Globus pallidus (tissue), 1 donor: ENCODE results near the gene PPM1H.
A peak's percentile ranks its signal among the peaks of the same experiment; 100 is the strongest.
"Not testable (repeated sequence)": the region's sequence is repeated elsewhere in the genome, so short reads cannot be mapped to it uniquely, and the experiment has no call there.

ENCODE experiments used
- DNase-seq: peaks from one replicate; pipeline ENCODE4 v3.0.0-alpha.2; 2015; ENCODE audit warnings: low spot score

PPM1H gene

GRCh38 chr12:62683776-62684569 is 251.0 kb downstream of the PPM1H start:
- DNase-seq: peak; percentile 45

GRCh38 chr12:62681306-62681705 is 253.6 kb downstream of the PPM1H start:
- no peak for DNase-seq

- DNase-seq: no peak
Measured at GRCh38 chr12:62679608-62680007, 255.3 kb downstream of the PPM1H start.

DNA sequence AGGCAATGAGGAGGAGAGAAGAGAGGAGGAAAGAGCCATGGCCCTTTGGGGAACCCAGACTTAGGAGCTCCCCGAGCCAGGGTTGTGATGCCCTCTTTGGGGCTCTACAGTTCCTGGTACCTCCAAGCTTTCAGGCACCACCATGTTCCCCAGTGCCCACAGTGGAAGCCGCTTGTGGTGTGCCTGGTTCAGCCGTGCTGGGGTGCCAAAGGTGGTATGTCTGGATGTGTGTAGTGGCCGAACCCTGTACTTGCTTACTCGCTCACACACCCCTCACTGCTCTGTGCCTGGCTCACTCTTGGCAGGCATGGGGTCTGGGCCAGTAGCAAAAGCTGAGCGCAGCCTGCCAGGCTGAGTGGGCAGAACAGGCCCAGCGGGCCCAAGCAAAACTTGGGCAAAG is 257.6 kb downstream of the PPM1H start:
- no peak for DNase-seq

DNA sequence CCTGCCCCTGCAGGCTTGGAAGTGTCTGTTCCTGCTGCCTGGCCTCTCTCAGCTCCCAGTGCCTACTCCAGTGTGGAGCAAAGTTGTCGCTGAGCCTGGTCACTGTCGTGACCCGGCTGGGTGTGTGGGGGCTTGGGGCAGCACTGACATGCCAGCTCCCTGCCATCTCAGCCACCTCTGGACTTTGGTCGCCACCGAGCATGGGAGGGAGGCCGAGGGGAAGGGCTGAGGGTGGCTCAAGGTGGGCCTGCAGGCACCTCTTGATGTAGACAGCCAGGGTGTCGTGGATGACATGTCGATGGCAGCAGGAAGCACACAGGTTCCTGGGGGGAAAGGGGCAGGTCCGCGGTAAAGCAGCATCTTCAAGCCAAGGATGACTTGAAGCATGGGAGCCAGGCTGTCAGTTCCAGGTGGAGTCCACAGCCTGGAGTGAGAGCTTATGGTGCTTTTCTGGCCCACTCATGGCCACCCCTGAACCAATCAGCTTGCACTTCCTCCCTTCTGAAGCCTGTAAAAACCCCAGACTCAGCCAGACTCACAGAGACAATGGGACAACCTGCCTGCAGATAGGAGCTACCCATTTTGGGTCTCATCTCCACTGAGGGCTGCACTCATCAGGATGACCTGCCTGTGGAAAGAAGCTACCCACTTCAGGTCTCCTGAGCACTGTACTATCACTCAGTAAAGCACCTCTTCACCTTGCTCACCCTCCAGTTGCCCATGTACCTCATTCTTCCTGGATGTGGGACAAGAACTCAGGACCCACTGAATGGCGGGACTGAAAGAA is 258.2 kb downstream of the PPM1H start:
- DNase-seq: no peak

- DNase-seq: no peak
Measured at GRCh38 chr12:62673028-62673815, 261.7 kb downstream of the PPM1H start.

DNA sequence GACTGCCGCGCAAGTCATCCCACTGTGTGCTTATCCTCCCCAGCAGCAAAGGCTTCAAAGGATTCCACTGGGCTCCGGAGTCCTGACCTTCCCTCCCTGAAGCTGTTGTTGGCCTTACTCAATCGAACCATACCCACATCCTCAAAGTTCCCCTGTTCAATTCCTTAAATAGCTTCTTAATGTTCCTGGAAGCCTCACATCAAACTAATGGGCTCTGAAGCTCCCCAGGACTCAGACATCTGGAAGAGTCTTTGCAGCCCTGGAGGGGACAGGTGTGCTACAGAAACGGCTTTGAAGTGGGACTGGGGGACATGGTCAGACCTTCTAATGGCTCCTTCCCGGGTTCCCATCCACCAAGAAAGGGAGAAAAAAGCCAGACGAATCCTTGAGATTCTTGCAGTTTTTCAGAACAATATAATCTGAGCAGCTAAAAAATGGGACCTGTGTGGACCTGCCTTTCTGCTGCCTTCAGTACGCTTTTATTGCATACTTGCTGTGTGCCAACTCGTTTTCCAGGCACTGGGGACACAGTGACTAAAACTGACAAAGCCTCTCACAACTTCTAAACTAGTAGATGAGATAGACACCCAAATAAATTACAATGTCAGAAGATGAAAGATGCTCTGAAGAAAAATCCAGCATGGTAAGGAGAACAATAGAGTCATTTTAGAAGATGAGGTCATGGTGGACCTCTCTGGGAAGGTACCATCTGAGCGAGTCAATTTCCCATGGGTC is 263.8 kb downstream of the PPM1H start:
- DNase-seq: no peak

DNA sequence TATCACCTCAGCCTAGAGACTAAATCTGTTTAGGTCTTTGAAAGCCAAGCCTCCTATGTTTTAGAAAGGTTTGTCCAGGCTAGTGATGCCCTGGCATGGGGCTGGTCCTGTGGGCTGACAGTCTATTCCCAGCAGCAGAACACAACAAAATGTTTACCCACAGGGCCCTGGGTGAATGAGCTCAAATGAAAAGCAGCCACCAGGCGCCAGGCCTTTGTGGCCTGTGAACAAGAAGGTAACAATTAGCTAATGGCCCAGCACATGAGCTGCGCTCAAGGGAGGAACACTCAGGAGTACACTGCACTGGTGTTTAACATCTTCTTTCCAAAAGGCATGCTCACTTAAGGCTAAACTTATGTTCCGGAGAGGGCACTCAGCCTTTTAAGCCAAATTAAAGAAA is 266.2 kb downstream of the PPM1H start:
- DNase-seq: no peak

GRCh38 chr12:62664951-62665350 is 270.0 kb downstream of the PPM1H start:
- not testable (repeated sequence) for DNase-seq

DNA sequence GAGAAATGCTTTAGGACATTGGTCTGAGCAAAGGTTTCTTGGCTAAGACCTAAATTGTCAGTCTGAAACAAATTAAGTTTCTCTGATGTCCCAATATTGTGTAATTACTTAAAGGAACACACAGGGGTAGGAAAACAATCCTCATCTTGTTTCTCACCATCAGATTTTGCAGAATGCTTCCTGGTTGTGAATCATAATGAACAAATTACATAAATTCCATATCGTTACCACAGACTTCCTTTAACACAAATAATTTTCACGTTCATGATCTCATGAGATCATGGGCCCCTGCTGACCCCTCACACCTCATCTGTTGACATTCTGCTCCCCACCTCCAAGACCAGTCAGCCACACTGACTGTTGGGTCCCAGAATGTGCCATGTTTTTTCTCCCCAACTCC is 274.2 kb downstream of the PPM1H start:
- DNase-seq: no peak

GRCh38 chr12:62659453-62660295 is 275.3 kb downstream of the PPM1H start:
- no peak for DNase-seq

DNA sequence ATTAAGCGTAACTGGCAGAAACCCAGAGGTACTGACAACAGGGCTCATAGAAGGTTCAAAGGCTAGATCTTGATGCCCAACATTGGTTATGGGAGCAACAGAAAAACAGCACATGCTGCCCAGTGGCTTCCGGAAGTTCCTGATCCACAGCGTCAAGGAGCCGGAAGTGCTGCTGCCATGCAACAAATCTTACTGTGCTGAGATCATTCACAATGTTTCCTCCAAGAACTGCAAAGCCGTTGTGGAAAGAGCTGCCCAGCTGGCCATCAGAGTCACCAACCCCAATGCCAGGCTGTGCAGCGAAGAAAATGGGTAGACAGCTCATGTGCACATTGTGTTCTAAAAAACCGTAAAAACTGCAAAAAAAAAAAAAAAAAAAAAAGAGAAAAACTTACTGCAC is 276.0 kb downstream of the PPM1H start:
- DNase-seq: no peak

GRCh38 chr12:62657363-62657632 is 277.7 kb downstream of the PPM1H start:
- DNase-seq: no peak

DNA sequence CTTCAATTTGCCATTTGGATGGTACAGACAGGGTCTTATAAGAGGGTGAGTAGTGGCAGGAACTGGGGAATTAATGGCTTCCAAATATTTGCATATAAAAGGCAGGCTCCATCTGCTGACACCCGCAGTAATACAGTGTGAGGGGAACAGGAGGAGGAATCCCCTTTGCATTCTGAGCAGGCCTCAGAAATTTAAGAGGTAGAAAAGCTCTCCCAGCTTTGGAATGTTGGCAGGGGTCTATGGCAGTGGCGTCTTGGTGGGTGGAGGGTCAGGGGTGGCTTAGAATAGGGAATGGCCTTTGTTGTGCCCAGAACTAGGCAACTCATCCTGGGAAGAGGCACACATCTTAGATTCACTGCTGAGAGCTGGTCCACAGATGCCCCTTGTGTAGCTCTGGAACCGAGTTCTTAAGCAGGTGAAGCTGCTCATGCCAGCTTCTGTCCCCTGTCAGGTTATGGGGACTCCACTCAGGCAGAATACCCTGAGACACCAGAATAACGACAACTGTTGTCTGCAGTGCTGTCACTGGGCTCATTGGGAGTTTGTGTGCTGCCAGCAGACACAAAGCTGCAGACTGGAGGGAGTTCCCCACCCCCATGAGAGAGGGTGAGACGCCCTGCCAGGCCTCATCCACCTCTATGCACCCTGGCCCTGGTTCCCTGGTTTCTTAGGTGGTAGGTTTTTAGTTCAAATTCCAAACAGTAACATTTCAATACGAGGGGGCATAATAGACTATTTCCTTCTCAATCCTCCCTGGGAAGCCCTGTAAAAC is 278.2 kb downstream of the PPM1H start:
- DNase-seq: peak; percentile 51

DNA sequence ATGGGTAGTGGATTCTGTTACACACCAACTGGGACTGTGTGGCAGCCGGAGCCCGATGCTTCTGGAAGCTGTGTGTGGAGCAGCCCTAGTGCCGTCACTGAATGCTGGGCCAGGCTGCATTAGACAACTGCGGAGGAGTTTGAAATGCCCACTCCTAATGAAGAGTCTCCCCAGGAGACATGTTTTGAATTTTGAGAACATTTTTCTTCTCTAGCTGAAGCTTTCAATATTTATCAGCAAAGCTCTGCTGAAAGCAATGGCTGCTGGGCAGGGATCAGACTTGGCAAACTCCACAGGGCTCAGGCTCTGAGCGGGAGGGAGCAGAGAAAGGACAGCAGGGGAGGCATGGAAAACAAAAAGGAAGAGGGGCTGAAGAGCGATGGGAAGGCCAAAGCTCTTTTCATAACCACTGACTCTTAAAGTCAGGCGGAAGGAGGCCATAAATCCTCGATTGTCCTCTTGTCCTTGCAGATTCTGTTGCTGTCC is 279.2 kb downstream of the PPM1H start:
- DNase-seq: peak; percentile 43

DNA sequence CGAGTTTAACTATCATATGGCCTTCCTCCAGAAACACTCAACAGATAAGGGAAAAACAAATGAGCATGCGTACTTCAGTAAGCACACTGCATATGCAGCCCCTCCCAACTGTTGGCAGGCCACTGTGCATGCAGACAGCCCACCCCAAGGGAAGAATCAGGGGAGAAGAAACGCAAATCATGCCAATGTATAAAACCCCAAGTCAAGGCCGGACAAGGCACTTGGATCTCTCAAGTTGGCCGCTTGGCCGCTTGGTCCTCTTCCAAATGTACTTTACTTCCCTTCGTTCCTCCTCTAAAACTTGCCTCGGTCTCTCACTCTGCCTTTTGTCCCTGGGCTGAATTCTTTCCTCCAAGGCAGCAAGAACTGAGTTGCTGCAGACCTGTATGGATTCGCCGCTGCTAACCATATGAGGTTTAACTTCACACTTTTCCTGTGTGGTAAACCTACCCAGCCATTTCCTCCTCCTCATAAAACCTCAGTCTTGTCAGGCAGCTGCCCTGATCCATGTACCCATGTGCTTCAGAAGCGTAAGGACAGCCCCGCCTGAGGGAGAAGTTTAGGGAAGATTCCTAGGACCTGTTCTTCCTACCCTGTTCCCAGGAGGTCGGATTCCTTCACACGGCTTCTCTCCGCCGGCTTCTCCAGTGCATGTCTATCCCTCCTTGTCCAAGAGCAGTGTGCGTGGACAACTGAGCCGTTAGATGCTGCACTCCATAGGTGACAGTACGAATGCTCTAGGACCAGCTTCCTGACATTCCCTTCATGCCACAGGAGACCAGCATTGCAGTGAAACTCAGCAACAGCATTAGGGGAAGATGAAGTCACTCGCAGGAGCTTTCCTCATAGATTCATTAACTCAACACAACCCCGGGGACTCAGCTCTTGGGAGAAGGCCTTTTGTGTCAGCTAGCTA is 280.4 kb downstream of the PPM1H start:
- no peak for DNase-seq

- DNase-seq: no peak
Measured at GRCh38 chr12:62653740-62654139, 281.2 kb downstream of the PPM1H start.

DNA sequence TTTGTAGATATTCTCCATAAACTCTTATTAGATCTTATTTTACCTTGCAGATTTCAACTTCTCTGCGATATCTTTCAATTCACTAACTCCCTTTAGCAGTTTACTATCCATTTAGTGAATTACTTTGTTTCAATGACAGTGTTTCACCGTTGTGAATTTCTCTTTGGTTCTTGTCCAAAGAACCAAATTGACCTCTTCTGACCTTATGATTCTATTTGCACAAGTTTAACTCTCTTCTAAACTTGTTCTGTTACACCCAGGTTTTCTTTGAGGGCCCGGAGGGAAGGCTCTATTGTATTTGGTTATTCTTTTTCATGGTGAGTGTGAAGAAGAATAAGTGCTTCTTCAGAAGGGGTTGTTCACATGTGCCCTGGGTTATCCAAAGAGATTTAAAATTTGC is 281.6 kb downstream of the PPM1H start:
- no peak for DNase-seq

DNA sequence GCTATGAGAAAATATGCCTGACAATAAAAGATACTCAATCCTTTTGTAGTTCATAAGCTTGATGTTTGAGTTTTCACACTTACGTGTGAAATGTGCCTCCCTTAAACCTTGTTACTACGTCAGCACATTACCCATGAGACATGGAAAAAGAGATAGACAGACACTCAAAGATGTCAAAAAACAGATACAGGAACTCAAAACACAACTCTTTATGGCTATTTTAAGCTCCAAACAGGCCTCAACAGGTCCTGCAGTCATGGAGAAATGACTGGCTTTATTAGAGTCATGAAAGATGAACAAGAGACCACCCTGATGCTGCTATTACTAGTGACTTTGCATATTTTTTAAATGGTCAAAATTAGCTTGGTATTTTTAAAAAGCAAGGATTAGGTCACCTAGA is 283.8 kb downstream of the PPM1H start:
- DNase-seq: no peak
